Right lobe of liver (tissue), 4 donors: Measurements from ENCODE around the gene B3GLCT.

ENCODE experiments used
- POLR2A ChIP-seq: fragments of 450-650 bp; IDR thresholded peaks from one replicate; pipeline ENCODE4 v1.6.1; 2017; ENCODE audit warnings: antibody characterized with exemption, mild to moderate bottlenecking
- TF ChIP-seq, protein P1 (sequence below), 4 donors: fragments of 200-600 bp in 3 of 4; fragments of 450-650 bp in 1 of 4; IDR thresholded peaks; one replicate each; pipeline versions ENCODE4 v1.5.1 to v1.8.0; 2016 to 2022; ENCODE audit warnings: antibody characterized with exemption in 4 of 4, mild to moderate bottlenecking in 2 of 4
- donor health status: DM: no; HTN: no; CAD: no.
- donor health status: DM: no; HTN: no; CAD: no.
- donor health status: DM: no; HTN: yes; CAD: no.

DNA sequence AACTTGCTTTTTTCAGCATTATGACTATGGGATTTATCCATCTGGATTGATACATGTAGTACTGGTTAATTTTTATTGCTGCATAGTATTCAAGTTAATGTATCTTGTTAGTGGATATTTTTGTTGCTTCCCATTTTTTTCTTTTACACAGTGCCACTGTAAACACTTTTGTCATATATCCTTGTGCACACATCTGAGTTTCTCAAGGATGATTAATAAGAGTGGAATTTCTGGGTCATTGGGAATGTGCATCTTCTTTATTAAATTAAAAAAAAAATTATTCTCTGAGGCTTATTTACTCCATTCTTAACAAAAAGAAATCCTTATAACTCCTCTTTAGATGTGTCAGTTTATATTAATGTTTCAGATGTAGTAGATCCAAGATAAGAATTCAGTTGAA lies 27.3 kb downstream of the B3GLCT start:
- TF ChIP-seq, protein P1, sequence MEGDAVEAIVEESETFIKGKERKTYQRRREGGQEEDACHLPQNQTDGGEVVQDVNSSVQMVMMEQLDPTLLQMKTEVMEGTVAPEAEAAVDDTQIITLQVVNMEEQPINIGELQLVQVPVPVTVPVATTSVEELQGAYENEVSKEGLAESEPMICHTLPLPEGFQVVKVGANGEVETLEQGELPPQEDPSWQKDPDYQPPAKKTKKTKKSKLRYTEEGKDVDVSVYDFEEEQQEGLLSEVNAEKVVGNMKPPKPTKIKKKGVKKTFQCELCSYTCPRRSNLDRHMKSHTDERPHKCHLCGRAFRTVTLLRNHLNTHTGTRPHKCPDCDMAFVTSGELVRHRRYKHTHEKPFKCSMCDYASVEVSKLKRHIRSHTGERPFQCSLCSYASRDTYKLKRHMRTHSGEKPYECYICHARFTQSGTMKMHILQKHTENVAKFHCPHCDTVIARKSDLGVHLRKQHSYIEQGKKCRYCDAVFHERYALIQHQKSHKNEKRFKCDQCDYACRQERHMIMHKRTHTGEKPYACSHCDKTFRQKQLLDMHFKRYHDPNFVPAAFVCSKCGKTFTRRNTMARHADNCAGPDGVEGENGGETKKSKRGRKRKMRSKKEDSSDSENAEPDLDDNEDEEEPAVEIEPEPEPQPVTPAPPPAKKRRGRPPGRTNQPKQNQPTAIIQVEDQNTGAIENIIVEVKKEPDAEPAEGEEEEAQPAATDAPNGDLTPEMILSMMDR (IDR thresholded peaks at IDR 0.05), result no peak
- no peak for TF ChIP-seq POLR2A
